ENCODE measurements around the gene ATXN1.
"Not testable (repeated sequence)": the region's sequence is repeated elsewhere in the genome, so short reads cannot be mapped to it uniquely, and the experiment has no call there.

Gene ATXN1

GRCh38 chr6:16720861-16721260 lies 40.4 kb downstream of the ATXN1 start:
- DNase-seq (ENCODE audit: low spot score): peak; percentile 65

GRCh38 chr6:16719488-16719887 lies 41.8 kb downstream of the ATXN1 start:
- DNase-seq (ENCODE audit: low spot score): no peak

DNA sequence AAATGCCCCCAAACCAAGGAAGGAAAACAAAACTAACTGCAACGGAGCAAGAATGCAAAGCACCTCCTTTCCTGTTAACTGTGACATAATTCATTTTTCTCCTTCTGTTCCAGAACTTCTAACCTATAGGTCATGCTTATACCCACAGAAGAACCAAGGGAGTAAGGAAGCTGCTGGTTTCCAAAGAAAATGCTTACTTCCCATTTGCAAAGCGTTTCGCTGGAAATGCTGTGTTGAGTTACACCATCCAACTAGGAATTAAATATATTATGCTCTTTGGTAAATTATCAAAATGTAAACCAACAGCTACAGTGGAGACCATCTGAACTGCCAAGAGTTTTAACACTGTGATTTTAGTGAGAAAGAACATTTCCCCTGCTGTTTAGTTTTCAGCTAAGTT lies 42.9 kb downstream of the ATXN1 start:
- DNase-seq (ENCODE audit: low spot score): no peak

DNA sequence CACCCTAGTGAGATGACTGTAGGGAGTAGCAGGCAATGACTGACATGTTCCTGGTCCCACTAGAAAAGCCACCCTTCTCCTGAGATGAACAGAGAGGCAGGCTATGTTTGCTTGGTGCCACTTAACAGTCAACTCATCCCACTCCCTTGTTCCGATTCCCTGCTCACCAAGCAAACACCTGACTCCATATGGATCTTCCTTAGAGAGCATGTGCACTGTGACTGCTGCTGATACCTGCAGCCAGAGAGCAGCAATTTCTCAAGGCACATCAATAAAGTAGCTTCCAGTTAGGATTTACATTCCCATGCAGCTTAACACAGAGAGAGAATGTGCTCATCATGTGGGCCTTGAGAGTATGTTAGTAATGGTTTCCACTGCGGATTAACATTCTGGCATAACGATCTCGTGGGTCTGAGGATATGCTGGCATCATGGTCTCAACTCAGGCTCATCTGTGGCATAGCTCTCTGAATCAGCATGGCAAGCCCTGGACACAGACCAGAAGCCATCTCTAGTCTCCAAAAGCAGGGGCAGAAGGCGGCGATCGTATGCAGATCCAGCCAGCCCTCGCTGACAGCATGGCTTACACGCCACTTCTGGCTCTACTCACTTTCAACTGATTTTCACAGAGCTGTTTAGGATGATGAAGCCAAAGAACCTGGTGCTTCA lies 43.9 kb downstream of the ATXN1 start:
- DNase-seq (ENCODE audit: low spot score): no peak

GRCh38 chr6:16716321-16716858 lies 44.9 kb downstream of the ATXN1 start:
- DNase-seq (ENCODE audit: low spot score): no peak

DNA sequence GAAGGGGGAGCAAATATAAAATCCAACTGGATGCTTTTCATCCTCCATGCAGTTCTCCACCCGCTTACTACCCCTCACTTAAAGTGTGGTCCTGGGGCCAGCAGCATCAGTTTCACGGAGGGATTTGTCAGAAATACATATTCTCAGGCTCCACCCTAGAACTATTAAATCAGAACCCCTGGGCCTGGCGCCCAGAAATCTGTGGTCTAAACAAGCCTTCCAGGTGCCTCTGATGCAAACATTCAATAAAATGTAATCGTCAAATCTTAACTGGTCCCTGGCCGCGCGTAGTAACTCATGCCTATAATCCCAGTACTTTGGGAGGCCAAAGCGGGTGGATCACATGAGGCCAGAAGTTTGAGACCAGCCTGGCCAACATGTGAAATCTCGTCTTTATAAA lies 47.7 kb downstream of the ATXN1 start:
- no peak for DNase-seq (ENCODE audit: low spot score)

DNA sequence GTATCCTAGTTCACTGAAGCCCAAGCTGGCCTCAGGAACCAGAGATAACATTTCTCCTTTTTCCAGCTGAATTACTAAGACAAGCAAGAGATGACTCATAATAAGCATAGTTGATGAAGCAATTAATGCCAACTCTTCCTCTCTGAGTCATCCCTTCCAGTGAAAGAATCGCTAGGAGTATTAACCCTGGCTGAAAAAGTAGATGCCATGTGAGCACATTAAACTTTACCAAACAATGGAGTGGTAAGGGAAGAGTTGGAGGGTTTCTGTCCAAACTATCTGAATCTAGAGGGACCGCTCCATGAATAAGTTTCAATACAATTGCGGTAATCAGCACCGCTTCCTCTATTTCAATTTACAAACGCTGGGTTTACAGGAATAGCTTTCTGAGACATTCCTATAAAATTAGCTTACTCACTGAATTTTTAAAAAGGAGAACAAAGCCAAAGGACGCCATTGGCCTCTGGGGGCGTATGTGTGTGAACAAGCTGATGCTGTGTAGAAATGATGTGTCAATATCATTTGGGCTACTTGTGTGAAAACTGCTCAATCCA lies 48.3 kb downstream of the ATXN1 start:
- peak; percentile 58 for DNase-seq (ENCODE audit: low spot score)

GRCh38 chr6:16712255-16712930 lies 48.9 kb downstream of the ATXN1 start:
- DNase-seq (ENCODE audit: low spot score): no peak

GRCh38 chr6:16711546-16712254 lies 49.6 kb downstream of the ATXN1 start:
- no peak for DNase-seq (ENCODE audit: low spot score)

DNA sequence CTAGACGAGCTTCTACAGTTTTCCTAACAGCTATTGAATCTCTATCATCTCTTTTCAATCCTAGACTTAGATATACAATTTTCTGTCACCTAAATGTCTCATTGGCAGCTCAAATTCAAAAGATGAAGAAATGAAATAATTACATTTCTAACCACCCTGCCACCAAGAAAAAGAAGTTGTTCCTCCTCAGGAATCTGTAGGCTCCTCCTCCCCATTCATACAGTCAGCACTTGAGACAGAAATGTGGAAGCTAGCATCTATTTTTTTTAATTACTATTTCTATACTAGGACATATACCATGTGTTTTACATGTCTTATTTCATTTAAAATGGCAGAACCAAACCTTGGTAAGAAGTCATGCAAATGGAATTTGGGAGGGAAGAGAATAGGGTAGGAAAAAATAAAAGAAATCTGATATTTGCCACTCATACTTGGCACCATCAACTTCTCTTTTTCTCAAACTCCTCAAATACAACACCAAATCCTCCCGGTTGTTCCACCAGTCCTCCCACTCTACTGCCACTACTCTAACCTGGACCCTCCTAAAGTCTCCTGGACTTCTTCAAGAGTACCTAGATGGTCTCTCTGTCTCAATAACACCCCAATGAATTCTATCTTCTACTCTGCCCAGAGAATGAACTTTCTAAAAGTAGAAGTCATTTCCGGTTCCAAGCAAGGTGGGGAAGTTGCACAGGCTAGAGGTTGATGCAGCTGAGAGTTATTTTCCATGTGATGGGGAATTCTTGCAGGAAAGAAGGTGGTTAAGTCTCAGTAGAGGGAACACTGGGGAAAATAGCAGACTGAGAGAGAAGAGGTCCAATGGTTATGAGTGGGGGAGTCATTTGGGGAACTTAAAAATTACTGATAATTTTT lies 54.1 kb downstream of the ATXN1 start:
- no peak for DNase-seq (ENCODE audit: low spot score)

DNA sequence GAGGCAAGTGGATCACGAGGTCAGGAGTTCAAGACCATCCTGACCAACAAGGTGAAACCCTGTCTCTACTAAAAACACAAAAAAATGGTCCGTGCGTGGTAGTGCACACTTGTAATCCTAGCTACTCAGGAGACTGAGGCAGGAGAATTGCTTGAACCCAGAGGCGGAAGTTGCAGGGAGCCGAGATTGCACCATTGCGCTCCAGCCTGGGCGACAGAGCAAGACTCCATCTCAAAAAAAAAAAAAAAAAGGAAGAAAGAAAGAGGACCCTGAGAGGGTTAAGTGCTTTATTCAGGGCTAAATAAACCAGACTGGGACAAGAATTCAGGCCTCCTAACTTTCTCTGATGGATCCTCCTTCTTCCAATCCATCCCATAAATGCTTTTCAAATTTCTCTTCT lies 54.8 kb downstream of the ATXN1 start:
- DNase-seq (ENCODE audit: low spot score): not testable (repeated sequence)

DNA sequence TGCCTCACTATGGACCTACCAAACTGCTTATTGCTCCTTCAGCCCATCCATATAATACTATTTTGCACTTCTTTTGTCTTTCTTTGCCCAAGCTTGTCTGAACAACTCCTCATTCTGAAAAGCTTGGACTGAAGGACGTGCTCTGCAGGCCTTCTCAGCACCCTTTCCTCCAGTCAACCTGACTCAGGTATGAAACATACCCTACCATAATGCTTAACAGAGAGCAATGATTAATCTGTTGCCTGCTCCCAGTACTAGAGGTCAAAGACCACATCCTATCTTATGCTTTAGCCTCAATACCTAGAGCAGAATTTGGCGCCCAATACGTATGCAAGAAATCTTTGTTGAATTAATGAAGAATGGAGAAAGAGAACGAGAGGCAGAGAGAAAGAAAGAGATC lies 55.2 kb downstream of the ATXN1 start:
- DNase-seq (ENCODE audit: low spot score): no peak

DNA sequence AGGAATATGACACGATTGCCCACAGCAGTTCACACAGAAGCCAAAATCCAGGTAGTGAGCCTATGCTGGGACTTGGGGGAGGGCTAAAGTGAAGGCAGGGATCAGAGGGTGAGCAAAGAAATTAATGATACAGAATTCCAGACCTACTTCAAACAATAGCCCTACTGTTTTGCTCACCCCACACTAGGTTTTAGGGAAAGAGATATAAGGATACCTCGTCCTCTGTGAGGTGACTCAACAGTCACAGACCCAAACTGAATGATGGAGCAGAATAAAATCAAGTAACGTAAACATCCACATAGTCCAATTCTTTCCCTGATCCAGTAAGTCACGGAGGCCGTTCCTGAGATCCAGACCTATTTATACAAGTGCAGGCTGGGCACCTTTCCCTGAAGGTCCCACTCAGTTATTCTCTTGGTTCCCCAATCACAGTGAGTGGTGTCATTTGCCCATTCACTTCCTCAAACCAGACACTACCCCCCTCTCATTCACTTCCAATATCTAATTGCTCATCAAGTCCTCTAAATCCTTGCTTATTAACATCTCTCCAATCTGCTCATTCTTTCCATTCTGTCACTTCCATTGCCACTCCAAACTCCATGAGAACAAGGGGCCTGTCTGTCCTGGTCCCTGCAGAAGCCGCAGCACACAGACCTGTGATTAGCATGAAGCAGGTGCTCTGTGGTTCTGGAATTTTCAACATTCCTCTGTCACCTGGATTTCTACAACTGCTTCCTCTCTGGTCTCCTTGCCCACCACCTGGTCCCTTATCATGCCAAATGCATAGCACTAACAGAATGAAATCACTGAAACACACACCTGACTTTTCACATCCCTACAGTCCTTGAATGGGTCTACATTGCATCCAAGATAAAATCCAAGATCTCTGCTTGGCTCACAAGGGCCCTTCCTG lies 55.9 kb downstream of the ATXN1 start:
- no peak for DNase-seq (ENCODE audit: low spot score)

GRCh38 chr6:16704401-16705045 lies 56.7 kb downstream of the ATXN1 start:
- DNase-seq (ENCODE audit: low spot score): no peak

GRCh38 chr6:16702627-16703378 lies 58.5 kb downstream of the ATXN1 start:
- DNase-seq (ENCODE audit: low spot score): not testable (repeated sequence)

DNA sequence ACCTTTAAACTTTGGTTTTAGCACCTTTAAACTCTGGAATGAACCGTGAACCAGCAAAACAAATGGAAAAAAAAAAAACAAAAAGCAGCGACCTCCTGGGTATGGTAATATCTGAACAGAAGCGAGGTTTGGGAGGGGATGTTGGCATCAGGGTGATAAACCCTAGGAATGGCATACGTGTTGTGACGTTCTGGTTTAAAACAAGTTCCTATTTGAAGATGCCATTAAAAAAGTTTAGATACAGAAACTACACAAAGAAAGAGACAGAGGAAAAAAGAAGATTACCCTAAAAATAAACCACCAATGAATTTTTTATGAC lies 60.4 kb downstream of the ATXN1 start:
- no peak for DNase-seq (ENCODE audit: low spot score)

- no peak for DNase-seq (ENCODE audit: low spot score)
Measured at GRCh38 chr6:16700202-16700915, 60.9 kb downstream of the ATXN1 start.

DNA sequence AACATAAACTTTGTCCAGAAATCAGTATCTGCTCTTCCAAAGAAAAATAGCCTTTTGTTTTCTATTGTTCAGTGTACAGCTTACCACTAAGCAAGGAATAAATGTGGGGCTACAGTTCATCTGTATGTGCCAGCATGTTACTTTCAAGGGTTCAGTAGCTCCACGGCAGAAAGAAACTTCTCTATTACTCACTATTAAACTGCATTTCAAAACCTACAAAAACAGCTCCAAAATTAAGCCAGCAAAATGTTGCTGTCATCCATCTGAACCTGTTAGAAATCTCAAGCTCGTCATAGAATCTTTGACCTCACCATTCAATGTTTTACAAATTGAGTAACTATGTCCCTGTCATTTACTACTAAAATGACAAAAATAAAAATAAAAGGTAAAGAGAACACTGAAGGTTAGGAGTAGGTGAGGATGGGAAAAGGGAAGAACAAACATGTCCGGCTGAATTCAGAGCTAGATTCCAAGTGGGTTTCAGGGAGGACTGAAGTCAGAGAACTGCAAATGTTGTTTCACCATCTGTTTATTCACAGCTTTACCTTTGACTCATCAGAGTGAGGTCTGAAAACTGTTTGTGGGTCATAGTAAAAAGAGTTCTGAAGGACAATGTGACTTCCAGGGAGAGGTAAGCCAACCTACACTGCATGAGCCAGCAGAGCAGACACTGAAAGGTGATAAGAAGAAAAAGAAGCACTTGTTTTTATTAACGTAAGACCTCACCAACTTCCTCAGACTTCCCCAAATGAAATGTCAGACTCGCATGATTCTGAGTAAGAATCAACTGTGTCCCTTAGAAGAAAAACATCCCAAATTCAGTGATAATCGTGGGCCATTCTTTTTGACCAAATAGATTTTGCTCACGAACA lies 62.0 kb downstream of the ATXN1 start:
- DNase-seq (ENCODE audit: low spot score): no peak

Data from putamen (tissue), 1 donor.